GM12872 (cell line): ENCODE measurements around the gene A2ML1.

Experiments used
- TF ChIP-seq, protein P1 (sequence below): IDR thresholded peaks from 3 replicates; pipeline ENCODE4 v1.5.1; 2011; ENCODE audit warnings: low read depth, mild to moderate bottlenecking, low read length, moderate library complexity; ENCODE audit not compliant: insufficient read depth

The A2ML1 gene

DNA sequence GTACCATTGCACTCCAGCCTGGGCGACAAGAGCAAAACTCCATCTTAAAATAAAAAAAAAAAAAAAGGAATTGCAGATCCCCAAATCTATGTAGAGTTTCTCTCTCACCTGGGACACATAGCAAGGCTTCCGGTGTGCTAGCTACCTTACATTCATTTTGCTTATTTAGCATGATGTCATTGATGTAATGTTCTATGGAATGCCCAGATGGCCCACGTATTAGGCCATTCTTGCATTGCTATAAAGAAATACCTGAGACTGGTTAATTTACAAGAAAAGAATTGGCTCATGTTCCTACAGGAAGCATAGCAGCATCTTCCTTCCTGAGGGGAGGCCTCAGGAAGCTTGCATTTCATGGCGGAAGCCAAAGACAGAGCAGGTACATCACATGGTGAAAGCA is 36.9 kb upstream of the A2ML1 start:
- TF ChIP-seq, protein P1, sequence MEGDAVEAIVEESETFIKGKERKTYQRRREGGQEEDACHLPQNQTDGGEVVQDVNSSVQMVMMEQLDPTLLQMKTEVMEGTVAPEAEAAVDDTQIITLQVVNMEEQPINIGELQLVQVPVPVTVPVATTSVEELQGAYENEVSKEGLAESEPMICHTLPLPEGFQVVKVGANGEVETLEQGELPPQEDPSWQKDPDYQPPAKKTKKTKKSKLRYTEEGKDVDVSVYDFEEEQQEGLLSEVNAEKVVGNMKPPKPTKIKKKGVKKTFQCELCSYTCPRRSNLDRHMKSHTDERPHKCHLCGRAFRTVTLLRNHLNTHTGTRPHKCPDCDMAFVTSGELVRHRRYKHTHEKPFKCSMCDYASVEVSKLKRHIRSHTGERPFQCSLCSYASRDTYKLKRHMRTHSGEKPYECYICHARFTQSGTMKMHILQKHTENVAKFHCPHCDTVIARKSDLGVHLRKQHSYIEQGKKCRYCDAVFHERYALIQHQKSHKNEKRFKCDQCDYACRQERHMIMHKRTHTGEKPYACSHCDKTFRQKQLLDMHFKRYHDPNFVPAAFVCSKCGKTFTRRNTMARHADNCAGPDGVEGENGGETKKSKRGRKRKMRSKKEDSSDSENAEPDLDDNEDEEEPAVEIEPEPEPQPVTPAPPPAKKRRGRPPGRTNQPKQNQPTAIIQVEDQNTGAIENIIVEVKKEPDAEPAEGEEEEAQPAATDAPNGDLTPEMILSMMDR: no peak

- TF ChIP-seq, protein P1: no peak
Measured at GRCh38 chr12:8796831-8797626, 25.4 kb upstream of the A2ML1 start.

GRCh38 chr12:8813572-8814357 is 8.7 kb upstream of the A2ML1 start:
- TF ChIP-seq, protein P1: no peak

- TF ChIP-seq, protein P1: no peak
Measured at GRCh38 chr12:8816448-8817050, 5.9 kb upstream of the A2ML1 start.

- TF ChIP-seq, protein P1: no peak
Measured at GRCh38 chr12:8817856-8818255, 4.6 kb upstream of the A2ML1 start.

DNA sequence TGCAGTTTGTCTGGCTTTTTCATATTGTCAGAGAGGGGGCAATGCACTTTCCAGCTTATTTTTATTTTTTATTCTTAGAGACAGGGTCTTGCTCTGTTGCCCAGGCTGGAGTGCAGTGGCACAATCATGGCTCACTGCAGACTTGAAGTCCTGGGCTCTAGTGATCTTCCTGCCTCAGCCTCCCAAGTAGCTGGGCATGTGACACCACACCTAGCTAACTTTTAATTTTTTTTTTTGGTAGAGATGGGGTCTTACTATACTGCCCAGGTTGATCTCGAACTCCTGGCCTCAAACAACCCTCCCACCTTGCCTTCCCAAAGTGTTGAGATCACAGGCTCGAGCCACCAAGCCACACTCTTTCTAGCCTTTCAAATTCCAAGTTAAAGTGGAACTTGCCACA is 3.9 kb upstream of the A2ML1 start:
- TF ChIP-seq, protein P1: no peak

- TF ChIP-seq, protein P1: no peak
Measured at GRCh38 chr12:8819666-8819980, 2.8 kb upstream of the A2ML1 start.
